ENCODE results near the gene KCNE4.

DNA sequence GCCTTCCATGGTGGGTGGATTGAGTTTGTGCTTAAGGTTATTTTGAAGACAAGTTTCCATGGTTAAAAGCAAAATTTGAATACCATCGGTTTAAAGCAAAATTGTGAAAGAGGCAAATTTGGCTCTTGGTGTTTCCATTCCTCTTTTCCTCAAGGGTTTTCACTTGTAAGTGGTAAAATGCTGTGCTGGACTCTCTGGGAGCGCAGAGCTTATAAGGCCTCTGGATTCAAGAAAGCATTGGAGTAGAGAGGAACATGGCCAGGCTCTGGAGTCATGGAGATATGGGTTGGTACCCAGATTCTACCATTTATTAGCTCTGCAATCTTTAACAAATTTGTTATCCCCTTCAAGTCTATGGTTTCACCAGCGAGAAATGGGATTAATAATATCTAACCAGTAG is 17.5 kb downstream of the KCNE4 start:
- TF ChIP-seq CEBPB (IDR thresholded peaks at IDR 0.05), result no peak
- TF ChIP-seq RAD21 (IDR thresholded peaks at IDR 0.05; ENCODE audit: low read depth), result no peak
- TF ChIP-seq REST (IDR thresholded peaks at IDR 0.05; ENCODE audit: low read depth), result no peak
- TF ChIP-seq TAF1 (IDR thresholded peaks at IDR 0.05; ENCODE audit: low read depth), result no peak
- no peak for TF ChIP-seq ZBTB7A (IDR thresholded peaks at IDR 0.05; ENCODE audit: low read depth)
- no peak for TF ChIP-seq CREB1 (IDR thresholded peaks at IDR 0.05; ENCODE audit: low read depth)
- no peak for TF ChIP-seq EGR1 (IDR thresholded peaks at IDR 0.05)
- TF ChIP-seq MAX (IDR thresholded peaks at IDR 0.05), result no peak
- TF ChIP-seq YY1 (IDR thresholded peaks at IDR 0.05; ENCODE audit: low read depth), result no peak
- TF ChIP-seq TEAD4 (IDR thresholded peaks at IDR 0.05), result no peak
- no peak for TF ChIP-seq EP300 (IDR thresholded peaks at IDR 0.05; ENCODE audit: borderline replicate concordance)
- no peak for TF ChIP-seq NFIC (IDR thresholded peaks at IDR 0.05)
- TF ChIP-seq USF1 (IDR thresholded peaks at IDR 0.05), result no peak

Measured in Ishikawa (cell line).